Measurements from ENCODE around the gene TP53I13. TPM values are rescaled to one million over a fixed set of nuclear protein-coding genes. Genes with fewer than 3 reads are reported as not detected.

Gene TP53I13
- total and polyA plus RNA-seq, 2 donors (not counting 3 experiments of a cell fraction or from before 2014, with no cell fraction given) = 41.1 to 42.7 TPM

- DNase-seq (ENCODE audit: low read depth, low spot score) (no peak), FAIRE-seq (no peak)
- TF ChIP-seq EZH2 (IDR thresholded peaks at IDR 0.05; ENCODE audit: borderline replicate concordance, low read depth, low read length, severe bottlenecking) (no peak), JUN (IDR thresholded peaks at IDR 0.05; ENCODE audit: borderline replicate concordance, insufficient read depth, insufficient read length, low read depth) (no peak), POLR2A (IDR thresholded peaks at IDR 0.05; ENCODE audit: low read depth, low read length) (no peak), CTCF (IDR thresholded peaks at IDR 0.05; ENCODE audit: extremely low read depth in 1 of 2, insufficient read depth in 1 of 2, low read depth in 1 of 2, low read length in 2 of 2) (no peak), MYC (IDR thresholded peaks at IDR 0.05; ENCODE audit: low read depth, low read length) (no peak), POLR2AphosphoS5 (IDR thresholded peaks at IDR 0.05; ENCODE audit: insufficient read depth, low read depth, low read length) (no peak), MAX (IDR thresholded peaks at IDR 0.05; ENCODE audit: insufficient read depth, insufficient read length) (no peak), FOS (IDR thresholded peaks at IDR 0.05; ENCODE audit: borderline replicate concordance, insufficient read depth, low read length) (no peak)
- BruUV-seq (replicated peaks) = no TSS peak
- no peaks in the 10 kb centered on the region for H3K9me3 ChIP-seq (replicated peaks; ENCODE audit: control insufficient read depth, insufficient read depth, low read length)
- no peaks in the 10 kb centered on the region for H3K79me2 ChIP-seq (ENCODE audit: control insufficient read depth, insufficient read depth, low read length)
- dilution Hi-C loops (cut with MboI; ENCODE audit: extremely low pct_ligation_motif_present, low sequenced_read_pairs) = no loop called here
- ChIA-PET CTCF (interaction anchor here (0.6 to 6.9 kb wide), 21 partner anchors 8 to 489 kb away, joined by 3 to 113 read pairs (median 6); partner anchors contain the start of genes ANKRD13B and SSH2), POLR2A (no interaction called here)
- H3K27ac ChIP-seq (ENCODE audit: insufficient read depth, low read depth, low read length) = no peak overlapping the region
- no peak overlapping the region for H3K9ac ChIP-seq (replicated peaks; ENCODE audit: extremely low read depth, insufficient read depth, low read length)
- peaks cover 27% of the 10 kb centered on the region for H3K4me1 ChIP-seq (ENCODE audit: control insufficient read depth, extremely low read depth, insufficient read depth, low read length)
- no peak overlapping the region for H3K4me3 ChIP-seq (replicated peaks in 1 of 3; ENCODE audit: insufficient read depth in 1 of 3, low read depth in 1 of 3, low read length in 3 of 3)
- H3K9me1 ChIP-seq (replicated peaks; ENCODE audit: control insufficient read depth, extremely low read depth, insufficient read depth, low read length) = no peaks in the 10 kb centered on the region
- H3K27me3 ChIP-seq (ENCODE audit: control insufficient read depth in 2 of 2, insufficient read depth in 2 of 2, low read length in 2 of 2) = no peaks in the 10 kb centered on the region
- peak overlapping the region; percentile 74 for H2AFZ ChIP-seq (ENCODE audit: low read depth, low read length)
- H3K4me2 ChIP-seq (ENCODE audit: insufficient read depth, low read length) = no peak overlapping the region
- peaks cover 0 to 4% of the 10 kb centered on the region in 2 experiments for H3K36me3 ChIP-seq (ENCODE audit: control insufficient read depth in 2 of 2, extremely low read depth in 1 of 2, insufficient read depth in 2 of 2, low read length in 2 of 2)
- intact Hi-C loops (cut with micrococcal nuclease) = loop anchor here (1.0 kb wide), 2 partner anchors 21 to 32 kb away; no protein-coding TSS in a partner anchor
- H4K20me1 ChIP-seq (replicated peaks; ENCODE audit: control insufficient read depth, extremely low read depth, insufficient read depth, low read length) = no peaks in the 10 kb centered on the region
Observed at GRCh38 chr17:29612404-29613280, 44.1 kb downstream of the TP53I13 start.
